ENCODE measurements around the gene KIR3DL3.

DNA sequence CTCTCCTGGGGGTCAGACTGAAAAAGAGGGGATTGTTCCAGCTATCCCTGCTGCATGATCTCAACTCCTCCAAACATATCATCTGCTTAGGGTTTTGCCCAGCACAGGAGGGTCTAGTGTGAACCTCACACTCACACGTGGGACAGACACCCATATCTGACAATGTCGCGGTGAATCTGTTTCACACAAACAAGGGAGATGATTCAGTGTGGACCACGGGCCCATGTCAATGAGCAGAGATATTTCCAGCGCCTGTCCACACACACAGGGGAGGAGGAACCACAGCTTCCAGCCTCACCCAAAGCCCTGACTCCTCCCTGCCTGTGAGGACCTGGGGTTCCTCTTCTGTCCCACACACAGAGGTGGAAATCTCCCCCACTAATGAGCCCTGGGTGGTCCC lies 29.6 kb upstream of the KIR3DL3 start:
- TF ChIP-seq, protein P1, sequence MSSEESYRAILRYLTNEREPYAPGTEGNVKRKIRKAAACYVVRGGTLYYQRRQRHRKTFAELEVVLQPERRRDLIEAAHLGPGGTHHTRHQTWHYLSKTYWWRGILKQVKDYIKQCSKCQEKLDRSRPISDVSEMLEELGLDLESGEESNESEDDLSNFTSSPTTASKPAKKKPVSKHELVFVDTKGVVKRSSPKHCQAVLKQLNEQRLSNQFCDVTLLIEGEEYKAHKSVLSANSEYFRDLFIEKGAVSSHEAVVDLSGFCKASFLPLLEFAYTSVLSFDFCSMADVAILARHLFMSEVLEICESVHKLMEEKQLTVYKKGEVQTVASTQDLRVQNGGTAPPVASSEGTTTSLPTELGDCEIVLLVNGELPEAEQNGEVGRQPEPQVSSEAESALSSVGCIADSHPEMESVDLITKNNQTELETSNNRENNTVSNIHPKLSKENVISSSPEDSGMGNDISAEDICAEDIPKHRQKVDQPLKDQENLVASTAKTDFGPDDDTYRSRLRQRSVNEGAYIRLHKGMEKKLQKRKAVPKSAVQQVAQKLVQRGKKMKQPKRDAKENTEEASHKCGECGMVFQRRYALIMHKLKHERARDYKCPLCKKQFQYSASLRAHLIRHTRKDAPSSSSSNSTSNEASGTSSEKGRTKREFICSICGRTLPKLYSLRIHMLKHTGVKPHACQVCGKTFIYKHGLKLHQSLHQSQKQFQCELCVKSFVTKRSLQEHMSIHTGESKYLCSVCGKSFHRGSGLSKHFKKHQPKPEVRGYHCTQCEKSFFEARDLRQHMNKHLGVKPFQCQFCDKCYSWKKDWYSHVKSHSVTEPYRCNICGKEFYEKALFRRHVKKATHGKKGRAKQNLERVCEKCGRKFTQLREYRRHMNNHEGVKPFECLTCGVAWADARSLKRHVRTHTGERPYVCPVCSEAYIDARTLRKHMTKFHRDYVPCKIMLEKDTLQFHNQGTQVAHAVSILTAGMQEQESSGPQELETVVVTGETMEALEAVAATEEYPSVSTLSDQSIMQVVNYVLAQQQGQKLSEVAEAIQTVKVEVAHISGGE (CRISPR knock-in tag; IDR thresholded peaks at IDR 0.05), result no peak
- TF ChIP-seq CEBPB (tag; IDR thresholded peaks at IDR 0.05) (no peak), FOXJ3 (CRISPR knock-in tag; IDR thresholded peaks at IDR 0.05) (no peak), HMGN3 (IDR thresholded peaks at IDR 0.05; ENCODE audit: borderline replicate concordance, extremely low read depth, insufficient read length, low read depth, low read length) (no peak)
